K562 (cell line): ENCODE data around the gene INPP5E. TPM values are rescaled to one million over a fixed set of nuclear protein-coding genes. Genes with fewer than 3 reads are reported as not detected.
A peak's percentile ranks its signal among the peaks of the same experiment; 100 is the strongest.

ENCODE experiments used
- ATAC-seq: fragments of 200-7000 bp; cut with Tn5 transposase; 3 replicates; pipeline ENCODE4 v1.9.1; 2020; ENCODE audit warnings: moderate library complexity
- BruUV-seq: library from RNA; stranded (reverse); fragments of 400-500 nt; replicated peaks from 2 replicates; lab custom pipeline; 2021; lab: Mats Ljungman, UMichigan
- CTCF ChIA-PET: fragments of 300-600 bp; formaldehyde crosslinking; extraction: SDS; loops from one replicate; lab custom pipeline; 2021; ENCODE audit warnings: low intra/inter-chr PET ratio; lab: Yijun Ruan, JAX
- POLR2A ChIA-PET: fragments of 300-600, 350-650 bp; sonication (Branson Sonifier 250); formaldehyde crosslinking; extraction: SDS; loops from one replicate; lab custom pipeline; 2021; ENCODE audit warnings: antibody characterized with exemption, inconsistent platforms; lab: Yijun Ruan, JAX
- DNase-seq, 4 experiments: peaks; one replicate each; pipeline versions ENCODE4 v3.0.0 to v3.0.0-alpha.2; 2011 to 2018; ENCODE audit warnings: low spot score in 3 of 4, mixed read lengths in 3 of 4; ENCODE audit errors: extremely low read depth in 1 of 4
- FAIRE-seq: peaks from 2 replicates; lab custom pipeline; 2011; peaks lifted over from hg19 to GRCh38; lab: Jason Lieb, UNC
- H2AFZ ChIP-seq: 2 replicates; pipeline ENCODE4 v1.6.0; 2011; ENCODE audit warnings: low read depth, low read length, control low read depth, inconsistent platforms
- H3K27ac ChIP-seq: fragments of 200-600 bp; 3 replicates; pipeline ENCODE4 v1.8.0; 2011; ENCODE audit warnings: low read depth, mild to moderate bottlenecking, control low read depth, inconsistent platforms, low read length, moderate library complexity, mixed read lengths; ENCODE audit errors: extremely low read depth
- H3K27me3 ChIP-seq, 2 experiments: fragments of 300-600 bp in 1 of 2; 2 replicates in 1 of 2; 3 replicates in 1 of 2; pipeline versions ENCODE4 v1.6.0 to v1.8.0; 2011; ENCODE audit warnings: inconsistent platforms in 2 of 2, low read length in 2 of 2, mild to moderate bottlenecking in 1 of 2, mixed read lengths in 1 of 2, moderate library complexity in 1 of 2; ENCODE audit not compliant: control insufficient read depth in 2 of 2, insufficient read depth in 2 of 2
- H3K36me3 ChIP-seq: fragments of 300-600 bp; 3 replicates; pipeline ENCODE4 v1.8.0; 2011; ENCODE audit warnings: mild to moderate bottlenecking, low read length, inconsistent platforms; ENCODE audit not compliant: control insufficient read depth, insufficient read depth
- H3K4me1 ChIP-seq, 2 experiments: fragments of 200-600 bp in 1 of 2; replicated peaks in 1 of 2; 2 replicates in 1 of 2; 3 replicates in 1 of 2; pipeline versions ENCODE4 v1.5.1 to v1.8.0; 2011; ENCODE audit warnings: inconsistent platforms in 2 of 2, low read length in 2 of 2, mild to moderate bottlenecking in 1 of 2, mixed read lengths in 1 of 2, moderate library complexity in 1 of 2; ENCODE audit not compliant: control insufficient read depth in 2 of 2, insufficient read depth in 2 of 2
- H3K4me2 ChIP-seq: 2 replicates; pipeline ENCODE4 v1.6.1; 2011; ENCODE audit warnings: low read length, control low read depth, inconsistent platforms, mixed read lengths; ENCODE audit not compliant: insufficient read depth
- H3K4me3 ChIP-seq: fragments of 200-600 bp; sonication (generic), shearing (Covaris generic); 2 replicates; pipeline ENCODE4 v1.5.1; 2016; ENCODE audit warnings: control low read depth, inconsistent platforms
- H3K79me2 ChIP-seq: fragments of 200-600 bp; 3 replicates; pipeline ENCODE4 v1.8.0; 2011; ENCODE audit warnings: low read length, inconsistent platforms; ENCODE audit not compliant: control insufficient read depth, insufficient read depth
- H3K9ac ChIP-seq, 2 experiments: 2 replicates each; pipeline versions ENCODE4 v1.6.0 to v1.6.1; 2011; ENCODE audit warnings: low read depth in 2 of 2, low read length in 2 of 2, control low read depth in 1 of 2, inconsistent platforms in 1 of 2, mild to moderate bottlenecking in 1 of 2, mixed read lengths in 1 of 2; ENCODE audit not compliant: insufficient read depth in 1 of 2
- H3K9me1 ChIP-seq: one replicate; pipeline ENCODE4 v1.6.0; 2011; ENCODE audit warnings: inconsistent platforms, mild to moderate bottlenecking, low read length, moderate library complexity; ENCODE audit not compliant: control insufficient read depth, insufficient read depth
- H3K9me3 ChIP-seq: replicated peaks from 2 replicates; pipeline ENCODE4 v1.5.1; 2011; ENCODE audit warnings: low read depth, low read length, inconsistent platforms; ENCODE audit not compliant: control insufficient read depth, insufficient read depth
- H4K20me1 ChIP-seq: replicated peaks from 2 replicates; pipeline ENCODE4 v1.6.1; 2011; ENCODE audit warnings: low read length, inconsistent platforms, mixed read lengths; ENCODE audit not compliant: control insufficient read depth, insufficient read depth
- HOMEZ ChIP-seq: fragments of 250-450 bp; sonication (Bioruptor Pico); IDR thresholded peaks from 2 replicates; pipeline ENCODE4 v1.4.0; 2020; ENCODE audit warnings: mild to moderate bottlenecking, moderate library complexity
- KLF13 ChIP-seq: fragments of 450-650 bp; IDR thresholded peaks from 2 replicates; pipeline ENCODE4 v1.6.1; 2016; ENCODE audit warnings: missing genetic modification characterization, low read depth, mild to moderate bottlenecking, missing compliant biosample characterization, moderate library complexity, borderline replicate concordance
- MCM3 ChIP-seq: fragments of 450-650 bp; IDR thresholded peaks from 2 replicates; pipeline ENCODE4 v1.6.1; 2016
- NFE2L1 ChIP-seq: fragments of 450-650 bp; IDR thresholded peaks from 2 replicates; pipeline ENCODE4 v1.6.1; 2016; ENCODE audit warnings: missing genetic modification characterization, low read depth, mild to moderate bottlenecking, missing compliant biosample characterization, moderate library complexity, borderline replicate concordance
- NRF1 ChIP-seq, 2 experiments: fragments of 450-650 bp; IDR thresholded peaks in 1 of 2; conservative IDR thresholded peaks in 1 of 2; 2 replicates each; pipeline ENCODE4 v1.6.1; 2014; ENCODE audit warnings: mild to moderate bottlenecking in 2 of 2
- RBM22 ChIP-seq: fragments of 200-400 bp; formaldehyde crosslinking; IDR thresholded peaks from 2 replicates; pipeline ENCODE4 v1.6.1; 2018; ENCODE audit warnings: low read length, low read depth; ENCODE audit not compliant: poor library complexity, severe bottlenecking
- SAFB ChIP-seq: fragments of 200-400 bp; formaldehyde crosslinking; IDR thresholded peaks from 2 replicates; pipeline ENCODE4 v1.6.1; 2017; ENCODE audit warnings: low read depth, low read length, borderline replicate concordance
- SP1 ChIP-seq: sonication (generic); formaldehyde crosslinking; IDR thresholded peaks from 2 replicates; pipeline ENCODE4 v1.8.1; 2022; ENCODE audit warnings: mild to moderate bottlenecking, missing genetic modification reagents
- ZBTB12 ChIP-seq: fragments of 250-450 bp; sonication (Bioruptor Pico); IDR thresholded peaks from 2 replicates; pipeline ENCODE4 v1.4.0; 2020
- ZBTB33 ChIP-seq: sonication (generic); formaldehyde crosslinking; IDR thresholded peaks from 2 replicates; pipeline ENCODE4 v1.8.1; 2023; ENCODE audit warnings: mild to moderate bottlenecking, missing genetic modification reagents
- ZNF121 ChIP-seq: sonication (generic); formaldehyde crosslinking; conservative IDR thresholded peaks from 2 replicates; pipeline ENCODE4 v1.8.0; 2022; ENCODE audit warnings: missing genetic modification reagents
- ZNF274 ChIP-seq: IDR thresholded peaks from 2 replicates; pipeline ENCODE4 v1.6.1; 2011; ENCODE audit warnings: low read depth, mild to moderate bottlenecking, low read length, moderate library complexity, borderline replicate concordance
- ZNF395 ChIP-seq: fragments of 200-800 bp; sonication (Bioruptor generic); IDR thresholded peaks from 2 replicates; pipeline ENCODE4 v1.6.1; 2017; ENCODE audit warnings: missing genetic modification characterization, missing compliant biosample characterization
- whole genome bisulfite sequencing: fragments of 100-300 bp; shearing (Covaris generic); methylation state at CpG from one replicate; pipeline ENCODE4 v1.1.6; 2016; ENCODE audit warnings: low coverage, mixed read lengths; ENCODE audit not compliant: insufficient coverage; ENCODE audit errors: missing lambda C conversion rate; 5-methylcytosine and 5-hydroxymethylcytosine counted together
- in situ Hi-C: fragments of 300-500 bp; cut with MboI; formaldehyde crosslinking; loops from 4 replicates; pipeline ENCODE4 v1.15.0; 2018; ENCODE audit warnings: inconsistent platforms, mixed read lengths
- intact Hi-C: fragments of 100-400 bp; cut with micrococcal nuclease; formaldehyde crosslinking; loops from 2 replicates; pipeline ENCODE4 v1.14.2; 2022
- polyA plus RNA-seq, 8 experiments: library from polyadenylated mRNA; depleted of rRNA in 4 of 8; stranded (reverse) in 5 of 8; unstranded in 3 of 8; fragments of >200 nt; fragmentation: Nextera tagmentation in 2 of 8; fragmentation: Illumina TruSeq in 1 of 8; extraction: Ambion mirVana in 2 of 8; extraction: Trizol in 1 of 8; gene quantifications; 2 replicates each; pipeline versions ENCODE4 v1.2.1 to v1.2.3, GENCODE V29; 2011 to 2014; ENCODE audit warnings: inconsistent platforms in 1 of 8, missing spikeins in 1 of 8
- total RNA-seq, 7 experiments: library from RNA; depleted of rRNA in 6 of 7; stranded (reverse); fragments of >200 nt in 6 of 7; fragmentation: Illumina TruSeq in 2 of 7; extraction: Trizol in 2 of 7; gene quantifications; 2 replicates each; pipeline versions ENCODE4 v1.2.1 to v1.2.3, GENCODE V29; 2011 to 2021; ENCODE audit warnings: low replicate concordance in 1 of 7

The INPP5E gene
- total and polyA plus RNA-seq, 9 of the 15 experiments (the other 6 are each of a cell fraction or from before 2014, with no cell fraction given), result 0.38 to 17.4 (median 4.9) TPM

GRCh38 chr9:136470792-136471469 lies 31.3 kb upstream of the INPP5E start:
- CTCF ChIA-PET, result no interaction called here
- intact Hi-C loops, result no loop called here
- POLR2A ChIA-PET, result interaction anchor here (1.0 to 3.2 kb wide), 6 partner anchors 9 to 53 kb away, joined by 3 to 17 read pairs (median 4); no protein-coding TSS in a partner anchor
- TF ChIP-seq RBM22 (no peak), SP1 (CRISPR knock-in tag) (0 out of 2 replicates have a peak, but pooled peaks have one; percentile 34), SAFB (no peak), HOMEZ (CRISPR knock-in tag) (no peak), ZBTB12 (CRISPR knock-in tag) (no peak), ZNF121 (CRISPR knock-in tag) (peak; percentile 81), ZNF395 (no peak), ZBTB33 (CRISPR knock-in tag) (peak; percentile 89), MCM3 (no peak), NFE2L1 (no peak), KLF13 (tag) (peak; percentile 42; the same call in 1 of the 2 replicates), NRF1 (conservative IDR thresholded peaks at IDR 0.05 in 1 of 2, IDR thresholded peaks at IDR 0.05 in 1 of 2) (peak; percentile 60 to 68), ZNF274 (no peak)

More at GRCh38 chr9:136470792-136471469, 31.3 kb upstream of the INPP5E start:
- H3K4me1 ChIP-seq, result peaks cover 0 to 23% of the 10 kb centered on the region in 2 experiments; a peak in 3 of 5 replicates
- no peak overlapping the region for H3K27ac ChIP-seq
- peak in 2 of 4 experiments; percentile 50 for DNase-seq
- BruUV-seq, result no TSS peak
- ATAC-seq, result peak; percentile 70
- H3K9me3 ChIP-seq, result no peaks in the 10 kb centered on the region
- no peak for FAIRE-seq
- peaks cover 100% of the 10 kb centered on the region for H3K36me3 ChIP-seq
- H2AFZ ChIP-seq, result no peak overlapping the region
- in situ Hi-C loops, result no loop called here
- no peak overlapping the region for H3K4me3 ChIP-seq
- peaks cover 51% of the 10 kb centered on the region for H3K79me2 ChIP-seq
- peak overlapping the region in 1 of 2 experiments; percentile 79; a peak in 2 of 4 replicates for H3K9ac ChIP-seq
- no peak overlapping the region for H3K4me2 ChIP-seq
- 63% methylated on average over 12 of the region's 12 CpGs for WGBS
- peaks cover 45% of the 10 kb centered on the region for H4K20me1 ChIP-seq
- no peaks in the 10 kb centered on the region for H3K27me3 ChIP-seq
- peaks cover 5% of the 10 kb centered on the region for H3K9me1 ChIP-seq
